Pancreas (tissue), 10 donors: ENCODE results near the gene IL17RA. TPM values are rescaled to one million over a fixed set of nuclear protein-coding genes. Genes with fewer than 3 reads are reported as not detected.

Source experiments
- ATAC-seq, 4 donors: fragments of 200-7000 bp; cut with Tn5 transposase; one replicate each; pipeline versions ENCODE4 v1.8.0 to v1.9.1; 2020; ENCODE audit warnings: mild to moderate bottlenecking in 4 of 4, moderate library complexity in 4 of 4
- DNase-seq, 6 donors: peaks; one replicate each; pipeline ENCODE4 v3.0.0-alpha.2; 2020
- FAIRE-seq: peaks from 2 replicates; lab custom pipeline; 2012; peaks lifted over from hg19 to GRCh38; lab: Jason Lieb, UNC
- H3K27ac ChIP-seq, 4 donors: fragments of 200-600 bp; sonication (generic); 1 replicate in 3 of 4; 2 replicates in 1 of 4; pipeline versions ENCODE4 v1.5.0 to v1.8.0; 2020
- H3K27me3 ChIP-seq, 4 donors: fragments of 200-600 bp; one replicate each; pipeline ENCODE4 v1.8.0; 2021
- H3K36me3 ChIP-seq, 3 donors: fragments of 200-600 bp; sonication (generic) in 1 of 3; one replicate each; pipeline versions ENCODE4 v1.5.0 to v1.8.0; 2020 to 2021
- H3K4me1 ChIP-seq, 3 donors: fragments of 200-600 bp; one replicate each; pipeline ENCODE4 v1.8.0; 2021
- H3K4me3 ChIP-seq, 4 donors: fragments of 200-600 bp; sonication (generic) in 2 of 4; one replicate each; pipeline versions ENCODE4 v1.5.0 to v1.8.0; 2020 to 2021
- H3K9me3 ChIP-seq, 4 donors: fragments of 200-600 bp; one replicate each; pipeline ENCODE4 v1.8.0; 2021
- WGBS, 2 donors: extraction: QIAGEN DNeasy Blood & Tissue Kit; methylation state at CpG; one replicate each; pipeline ENCODE4 v1.1.7; 2013; 5-methylcytosine and 5-hydroxymethylcytosine counted together
- intact Hi-C, 3 donors: fragments of 100-400 bp; cut with DNase I; formaldehyde crosslinking; loops; one replicate each; pipeline versions ENCODE4 v1.11.1 to v1.14.2; 2022
- polyA plus RNA-seq, 2 donors: library from polyadenylated mRNA; stranded (reverse); fragments of 200-250 nt; gene quantifications; one replicate each; pipeline ENCODE4 v1.2.3, GENCODE V29; 2013
- total RNA-seq, 6 donors: library from RNA; stranded (reverse); fragmentation: NEBNext Ultra II Directional in 4 of 6; extraction: Animal tissue kit (Norgen Biotek cat#: 25700) in 4 of 6; gene quantifications; one replicate each; pipeline versions ENCODE4 v1.2.1 to v1.2.4, GENCODE V29; 2021 to 2023
- TF ChIP-seq, protein P1 (sequence below), 4 donors: fragments of 200-600 bp; sonication (generic) in 3 of 4; IDR thresholded peaks; one replicate each; pipeline versions ENCODE4 v1.5.0 to v1.8.0; 2021; ENCODE audit warnings: antibody characterized with exemption in 4 of 4
- donor health status: healthy with polysubstance abuse.
- donor health status: DM: no; HTN: no; CAD: no; lungs with moderate emphysema.
- donor health status: DM: no; HTN: no; CAD: no.
- donor health status: control.
- donor health status: control.
- donor health status: Bipolar disorder and iron deficiency.
- donor health status: DM: yes; HTN: yes; CAD: no.
- donor health status: DM: no; HTN: no; CAD: no.
- donor health status: DM: no; HTN: no; CAD: no.
- donor health status: DM: yes; HTN: yes; CAD: no.

Gene IL17RA
- total and polyA plus RNA-seq, 8 donors: 3.8 to 17.0 (median 8.1) TPM

DNA sequence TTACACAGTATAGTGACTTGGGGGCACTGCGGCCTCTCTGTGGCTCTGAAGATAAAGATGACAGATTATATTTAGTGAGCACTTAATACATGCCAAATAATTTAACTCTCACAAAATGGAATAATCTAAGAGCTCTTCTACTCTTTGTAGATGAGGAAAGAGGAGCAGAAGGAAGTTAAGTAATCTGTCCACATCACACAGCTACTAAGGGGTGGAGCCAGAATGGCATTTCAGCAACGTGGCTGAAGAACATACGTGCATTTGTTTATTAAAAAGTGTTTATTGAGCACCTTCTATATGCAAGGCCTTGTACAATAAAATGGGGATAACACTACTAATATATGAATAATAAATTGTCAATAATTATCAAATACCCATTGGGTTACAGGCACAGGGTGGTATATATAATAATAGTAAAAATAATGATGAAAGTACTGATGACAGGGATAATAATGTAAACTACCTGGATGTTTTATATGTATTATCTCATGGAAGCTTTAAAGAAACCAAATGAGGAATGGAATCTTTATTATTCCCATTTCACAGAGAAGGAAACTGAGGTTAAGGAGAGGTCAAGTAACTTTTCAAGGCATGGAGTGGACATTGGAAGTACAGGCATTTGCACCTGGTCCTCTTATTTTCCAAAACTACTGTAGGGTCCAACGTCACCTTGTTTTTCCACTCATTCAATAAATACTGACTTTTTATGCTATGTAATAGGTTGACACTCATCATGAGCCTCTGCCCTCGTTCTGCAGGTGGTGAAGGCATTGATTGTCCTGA lies 38.0 kb upstream of the IL17RA start:
- no peak for DNase-seq
- no peak overlapping the region for H3K27ac ChIP-seq
- H3K4me3 ChIP-seq: no peak overlapping the region
- H3K36me3 ChIP-seq: no peaks in the 10 kb centered on the region
- H3K9me3 ChIP-seq: no peaks in the 10 kb centered on the region
- no peak for FAIRE-seq
- TF ChIP-seq, protein P1, sequence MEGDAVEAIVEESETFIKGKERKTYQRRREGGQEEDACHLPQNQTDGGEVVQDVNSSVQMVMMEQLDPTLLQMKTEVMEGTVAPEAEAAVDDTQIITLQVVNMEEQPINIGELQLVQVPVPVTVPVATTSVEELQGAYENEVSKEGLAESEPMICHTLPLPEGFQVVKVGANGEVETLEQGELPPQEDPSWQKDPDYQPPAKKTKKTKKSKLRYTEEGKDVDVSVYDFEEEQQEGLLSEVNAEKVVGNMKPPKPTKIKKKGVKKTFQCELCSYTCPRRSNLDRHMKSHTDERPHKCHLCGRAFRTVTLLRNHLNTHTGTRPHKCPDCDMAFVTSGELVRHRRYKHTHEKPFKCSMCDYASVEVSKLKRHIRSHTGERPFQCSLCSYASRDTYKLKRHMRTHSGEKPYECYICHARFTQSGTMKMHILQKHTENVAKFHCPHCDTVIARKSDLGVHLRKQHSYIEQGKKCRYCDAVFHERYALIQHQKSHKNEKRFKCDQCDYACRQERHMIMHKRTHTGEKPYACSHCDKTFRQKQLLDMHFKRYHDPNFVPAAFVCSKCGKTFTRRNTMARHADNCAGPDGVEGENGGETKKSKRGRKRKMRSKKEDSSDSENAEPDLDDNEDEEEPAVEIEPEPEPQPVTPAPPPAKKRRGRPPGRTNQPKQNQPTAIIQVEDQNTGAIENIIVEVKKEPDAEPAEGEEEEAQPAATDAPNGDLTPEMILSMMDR (IDR thresholded peaks at IDR 0.05): no peak
- intact Hi-C loops: no loop called here
- 56 to 59% methylated on average over 5 of the region's 5 CpGs for WGBS, 2 donors
- H3K27me3 ChIP-seq: peaks cover 0 to 7% (median 0%) of the 10 kb centered on the region in 4 donors
- H3K4me1 ChIP-seq: no peaks in the 10 kb centered on the region
- ATAC-seq: no peak

DNA sequence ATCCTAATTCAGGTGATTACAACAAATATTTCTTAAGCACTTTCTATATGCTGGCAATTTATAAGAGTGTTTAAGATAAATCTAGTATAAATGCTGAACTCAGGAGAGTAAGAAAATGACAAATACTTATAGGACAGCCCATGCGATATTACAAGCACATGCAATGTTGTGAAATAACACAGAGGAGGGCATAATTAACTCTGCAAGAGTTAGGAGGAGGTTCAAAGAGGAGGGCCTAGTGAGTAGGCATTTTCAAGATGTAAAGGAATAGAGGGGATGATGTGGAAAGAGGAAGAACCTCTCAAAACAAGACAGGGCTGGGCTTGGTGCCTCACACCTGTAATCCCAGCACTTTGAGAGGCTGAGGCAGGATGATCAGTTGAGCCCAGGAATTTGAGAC lies 37.1 kb upstream of the IL17RA start:
- peaks cover 0 to 7% (median 0%) of the 10 kb centered on the region in 4 donors for H3K27me3 ChIP-seq
- no peak for ATAC-seq
- FAIRE-seq: no peak
- H3K36me3 ChIP-seq: no peaks in the 10 kb centered on the region
- H3K4me3 ChIP-seq: no peak overlapping the region
- DNase-seq: no peak
- WGBS, 2 donors: 79 to 83% methylated on average over 1 of the region's 1 CpG
- no peaks in the 10 kb centered on the region for H3K4me1 ChIP-seq
- intact Hi-C loops: no loop called here
- no peaks in the 10 kb centered on the region for H3K9me3 ChIP-seq
- TF ChIP-seq, protein P1 (IDR thresholded peaks at IDR 0.05): no peak
- H3K27ac ChIP-seq: no peak overlapping the region

DNA sequence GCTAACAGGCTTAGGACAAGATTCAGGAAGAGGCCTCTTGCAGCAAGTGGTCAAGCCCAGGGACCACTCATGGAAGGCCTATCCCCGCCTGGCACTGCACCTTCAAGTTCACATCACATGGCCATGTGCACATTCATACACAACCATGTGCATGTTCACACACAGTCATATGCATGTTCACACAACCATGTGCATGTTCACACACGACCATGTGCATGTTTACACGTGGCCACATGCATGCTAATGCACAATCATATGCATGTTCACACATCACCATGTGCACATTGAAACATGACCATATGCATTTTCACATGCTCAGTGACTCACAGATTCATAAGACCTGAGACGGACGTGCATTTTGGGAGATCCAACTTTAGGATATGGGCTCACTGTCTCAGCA lies 28.7 kb upstream of the IL17RA start:
- Histone ChIP-seq H3K9me3 (no peaks in the 10 kb centered on the region), H3K27me3 (no peaks in the 10 kb centered on the region), H3K27ac (no peak overlapping the region), H3K4me3 (no peak overlapping the region), H3K4me1 (no peaks in the 10 kb centered on the region), H3K36me3 (no peaks in the 10 kb centered on the region)
- 61 to 84% methylated on average over 5 of the region's 5 CpGs for WGBS, 2 donors
- ATAC-seq (no peak), DNase-seq (no peak), FAIRE-seq (no peak)
- TF ChIP-seq, protein P1 (IDR thresholded peaks at IDR 0.05): no peak
- intact Hi-C loops: loop anchor here in 2 of 3 donors (5.0 to 10.0 kb wide), 2 partner anchors 131 to 139 kb away; no protein-coding TSS in a partner anchor

DNA sequence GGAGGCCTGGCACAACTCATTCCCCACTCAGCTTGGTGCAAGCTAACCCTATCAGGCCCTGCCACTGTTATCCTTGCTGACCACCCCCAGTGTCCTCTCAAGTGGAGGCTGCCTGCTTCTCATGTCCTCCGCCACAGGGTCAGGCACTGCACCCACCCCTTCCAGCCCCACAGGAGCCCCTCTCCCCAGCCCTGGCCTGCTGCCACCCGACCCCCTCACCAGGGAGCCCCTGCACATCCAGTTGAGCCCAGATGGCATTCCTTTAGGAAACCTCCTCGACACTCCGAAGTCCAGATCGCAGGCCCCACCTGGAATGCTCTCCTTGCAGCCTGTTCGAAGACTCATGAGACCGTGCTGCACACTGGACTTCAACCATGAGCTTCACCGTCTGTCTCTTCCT lies 28.0 kb upstream of the IL17RA start:
- no peaks in the 10 kb centered on the region for H3K27me3 ChIP-seq
- TF ChIP-seq, protein P1 (IDR thresholded peaks at IDR 0.05): no peak
- H3K9me3 ChIP-seq: no peaks in the 10 kb centered on the region
- DNase-seq (no peak), ATAC-seq (no peak), FAIRE-seq (no peak)
- no peaks in the 10 kb centered on the region for H3K4me1 ChIP-seq
- 66% methylated on average over 8 of the region's 8 CpGs for WGBS, 2 donors
- no peak overlapping the region for H3K4me3 ChIP-seq
- H3K27ac ChIP-seq: no peak overlapping the region
- intact Hi-C loops: loop anchor here in 2 of 3 donors (5.0 to 10.0 kb wide), 2 partner anchors 132 to 140 kb away; no protein-coding TSS in a partner anchor
- no peaks in the 10 kb centered on the region for H3K36me3 ChIP-seq
